NOMO-1 treated with DMSO at 0.1 percent for 48 hours (cell line): ENCODE data around the gene HLA-DMA.

Experiments used
- DNase-seq: peaks from one replicate; lab custom pipeline; 2025; ENCODE audit not compliant: unreplicated experiment; lab: John Stamatoyannopoulos, UW

HLA-DMA gene

DNA sequence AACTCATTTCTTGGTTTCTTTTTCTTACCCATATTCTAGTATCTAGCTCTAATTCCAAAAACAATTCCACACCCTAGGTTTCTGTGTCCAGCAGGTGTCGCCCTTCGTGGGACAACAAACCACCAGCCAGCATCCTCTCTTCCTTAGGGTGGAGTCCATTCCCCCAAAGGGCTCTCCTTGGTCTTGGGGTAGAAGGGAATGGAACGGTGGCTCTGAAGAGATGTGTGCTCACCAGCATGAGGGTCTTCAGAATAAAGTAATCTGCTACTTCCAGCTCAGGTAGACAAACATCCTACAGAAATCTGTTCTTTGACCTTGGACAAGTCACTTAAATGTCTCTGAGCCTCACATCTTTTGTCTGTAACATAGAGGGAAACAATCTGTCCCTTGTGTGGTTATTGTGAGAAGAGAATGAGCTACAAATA lies 19.2 kb downstream of the HLA-DMA start:
- DNase-seq, result peak; percentile 51

DNA sequence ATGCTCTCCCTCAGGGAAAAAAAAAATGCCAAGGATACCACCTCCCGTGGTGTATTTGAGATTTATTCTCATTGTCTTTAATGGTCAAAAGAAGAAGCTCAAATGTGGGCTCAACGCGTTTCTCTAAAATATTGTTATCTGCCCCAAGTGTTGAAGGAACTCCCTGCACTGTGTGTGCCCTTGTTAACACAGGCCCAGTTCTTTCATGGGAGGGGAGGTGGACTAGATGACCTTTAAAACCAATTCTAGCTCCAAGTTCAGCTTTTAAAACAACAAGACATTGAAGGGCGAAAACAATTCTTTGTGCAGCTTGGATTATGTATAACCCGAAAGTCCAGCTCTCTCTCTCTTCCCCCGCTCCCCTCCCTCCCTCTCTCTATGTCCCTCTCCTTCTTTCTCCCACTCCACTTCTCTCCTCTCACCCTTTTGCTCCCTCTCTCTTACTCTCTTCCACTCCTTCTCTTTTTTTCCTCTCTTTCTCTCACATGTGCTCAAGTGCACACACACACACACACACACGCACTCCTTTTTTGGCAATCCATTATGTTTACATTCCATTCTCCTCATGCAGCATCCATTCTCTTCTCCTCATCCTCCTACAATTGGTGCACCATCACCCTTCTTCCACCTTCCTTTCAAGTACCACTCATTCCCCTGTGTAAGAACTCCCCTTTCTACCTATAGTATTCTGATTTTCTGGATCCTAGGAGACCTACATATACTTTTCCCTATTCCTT lies 20.6 kb downstream of the HLA-DMA start:
- no peak for DNase-seq

GRCh38 chr6:32931211-32931610 lies 21.7 kb downstream of the HLA-DMA start:
- no peak for DNase-seq

DNA sequence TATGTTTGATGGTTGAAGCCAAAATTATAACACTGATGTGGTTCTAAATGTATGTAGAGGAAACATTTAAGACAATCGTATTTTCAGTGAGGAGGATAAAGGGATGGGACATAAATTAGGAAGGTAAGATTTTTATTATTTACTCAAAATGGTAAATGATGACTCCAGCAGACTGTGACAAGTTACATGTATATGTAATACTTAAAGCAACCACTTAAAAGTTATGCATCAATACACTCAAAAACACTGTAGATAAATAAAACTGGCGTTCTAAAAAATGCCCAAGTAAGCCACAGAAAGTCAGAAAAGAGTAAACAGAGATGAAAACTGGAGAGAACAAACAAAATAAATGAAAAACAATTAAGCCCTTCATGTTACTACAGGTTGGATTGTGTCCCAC lies 30.8 kb downstream of the HLA-DMA start:
- DNase-seq, result no peak

DNA sequence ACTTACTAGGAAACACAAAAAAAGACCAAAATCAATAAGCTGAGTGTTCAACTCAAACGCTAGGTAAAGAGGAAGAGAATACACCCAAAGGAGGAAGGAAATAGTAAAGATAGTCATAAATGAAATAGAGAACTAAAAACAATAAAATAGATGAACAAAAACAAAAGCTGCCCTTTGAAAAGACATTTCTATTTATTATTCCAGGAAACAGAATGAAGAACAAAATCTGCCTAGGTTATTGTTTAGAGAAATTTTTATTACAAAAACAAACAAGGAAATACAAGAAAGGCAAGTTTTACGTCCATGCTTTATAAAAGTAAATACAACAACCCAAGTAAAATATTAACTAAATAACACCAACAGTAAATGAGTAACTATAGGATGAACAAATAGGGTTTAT lies 32.2 kb downstream of the HLA-DMA start:
- DNase-seq, result peak; percentile 72

DNA sequence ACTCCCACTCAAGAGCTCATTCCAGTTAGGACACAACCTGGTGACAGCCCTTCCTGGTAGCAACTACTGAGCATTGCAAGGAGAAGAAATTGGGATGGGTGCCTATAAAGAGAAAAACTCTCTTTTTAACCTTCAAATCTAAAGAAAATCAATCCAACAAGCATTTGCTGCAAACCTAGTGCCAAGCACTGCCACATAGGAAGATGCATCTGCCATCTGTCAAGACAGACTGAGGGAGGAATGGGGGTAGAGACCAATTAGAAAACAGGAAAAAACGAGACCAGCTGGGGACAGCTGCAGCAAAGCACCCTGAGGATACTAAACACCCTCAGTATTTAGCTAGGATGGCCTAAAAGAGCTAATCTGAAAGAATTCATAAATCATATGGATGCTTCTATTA lies 39.9 kb downstream of the HLA-DMA start:
- no peak for DNase-seq

DNA sequence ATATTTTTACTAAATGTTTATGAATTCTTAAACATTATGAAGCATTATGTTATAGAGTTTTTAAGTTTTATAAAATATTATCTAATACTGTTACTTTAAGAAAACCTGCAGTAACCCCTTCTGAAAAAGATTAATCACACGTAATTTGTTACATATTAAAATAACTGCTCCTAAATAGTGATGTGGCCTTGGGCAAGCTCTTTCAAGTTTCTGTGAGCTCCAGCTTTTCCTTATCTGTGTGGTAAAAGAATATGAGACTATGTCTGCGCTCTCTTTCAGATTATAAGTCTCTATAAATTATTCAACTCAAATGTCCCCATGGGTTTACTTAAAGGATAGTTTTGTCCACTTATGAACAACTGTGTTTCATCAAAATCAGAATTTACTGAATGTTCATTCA lies 44.0 kb downstream of the HLA-DMA start:
- no peak for DNase-seq

DNA sequence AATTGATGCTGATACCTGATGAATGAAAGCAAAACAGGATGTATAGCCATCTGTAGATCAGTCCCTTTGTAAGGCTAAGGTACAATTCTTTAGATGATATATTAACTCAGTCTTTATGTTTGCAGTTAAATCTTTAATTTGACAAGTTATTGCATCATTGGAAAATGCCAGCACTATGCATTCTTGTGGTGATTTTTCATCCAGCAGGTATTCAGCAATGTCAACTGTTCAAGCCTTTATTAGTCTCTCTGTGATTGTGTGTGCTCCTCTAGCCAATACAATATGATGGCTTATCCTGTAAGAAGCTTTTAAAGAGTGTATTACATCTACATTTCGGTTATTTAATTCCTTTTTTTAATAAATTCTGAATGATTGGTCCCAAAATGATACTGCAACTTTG lies 46.4 kb downstream of the HLA-DMA start:
- no peak for DNase-seq

DNA sequence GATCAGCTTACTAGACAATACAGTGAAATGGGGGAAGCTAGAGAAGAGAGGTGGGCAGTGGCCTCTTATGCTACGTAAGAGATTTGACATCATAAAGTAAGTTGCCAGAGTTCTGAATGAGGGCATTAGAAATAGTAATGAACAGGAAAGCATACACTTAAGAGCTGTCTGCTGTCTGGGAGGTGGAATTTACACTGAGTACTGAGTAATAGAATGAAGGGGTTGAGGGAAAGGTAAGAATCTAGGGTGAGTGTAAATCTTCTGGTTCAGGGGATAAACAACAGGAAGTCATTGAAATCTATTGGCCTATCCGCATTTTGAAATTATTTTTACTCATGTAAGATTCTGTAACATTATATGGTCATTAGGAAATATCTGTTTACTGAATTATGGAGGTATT lies 47.8 kb downstream of the HLA-DMA start:
- DNase-seq, result no peak

DNA sequence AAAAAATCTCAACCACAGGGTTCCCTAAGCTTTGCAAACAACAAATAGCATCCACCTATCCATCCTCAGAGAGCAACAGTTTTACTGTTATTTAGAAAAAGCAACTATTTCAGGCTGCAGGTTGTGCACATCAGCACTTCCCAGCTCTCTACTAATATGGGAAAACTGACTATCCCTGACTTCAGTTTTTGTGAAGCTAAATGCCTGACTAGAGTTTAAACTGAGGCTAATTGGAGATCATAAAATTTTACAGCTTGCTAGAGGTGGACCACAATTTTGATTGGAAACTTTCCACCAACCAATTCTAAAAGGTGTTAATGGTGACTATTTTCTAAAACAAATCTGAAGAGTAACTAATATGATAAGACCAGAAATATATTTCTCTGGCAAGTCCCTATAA lies 48.9 kb downstream of the HLA-DMA start:
- no peak for DNase-seq
